GM21381 (cell line): Measurements from ENCODE around the gene TSC1.

Experiments used
- ATAC-seq: cut with Tn5 transposase; IDR thresholded peaks from one replicate; pipeline ENCODE4 v1.9.1; 2021; ENCODE audit warnings: mild to moderate bottlenecking, moderate library complexity; ENCODE audit not compliant: unreplicated experiment

The TSC1 gene

DNA sequence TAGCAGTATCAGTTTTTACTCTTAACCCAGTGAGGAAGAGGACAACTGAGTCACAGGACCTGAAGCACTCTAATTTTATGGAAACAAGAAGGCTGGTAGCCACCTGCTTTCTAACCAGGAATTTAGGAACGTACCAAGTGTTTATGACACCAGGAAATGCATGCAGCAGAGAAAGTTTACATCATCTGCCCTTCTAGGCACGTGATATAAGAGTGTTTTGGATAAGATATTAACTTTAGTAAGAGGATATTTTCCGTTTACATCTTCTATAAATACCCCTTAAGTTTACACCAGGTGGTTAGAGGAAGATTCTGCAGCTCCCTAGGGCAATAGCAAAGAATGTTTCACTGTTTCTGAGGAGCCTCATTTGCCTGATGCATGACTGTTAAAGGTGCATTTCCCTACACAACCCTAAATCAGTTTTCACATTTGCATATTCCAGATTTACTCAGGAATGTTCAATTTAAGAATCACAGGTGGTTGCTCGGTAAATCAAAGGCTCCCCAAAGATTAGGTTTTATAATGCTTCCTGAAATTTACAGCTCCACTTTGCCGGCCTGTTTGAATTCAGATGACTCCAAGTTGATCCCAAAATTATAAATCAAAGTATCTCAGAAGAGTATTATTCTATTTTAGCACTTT is 1.8 kb downstream of the TSC1 start:
- ATAC-seq: no peak

DNA sequence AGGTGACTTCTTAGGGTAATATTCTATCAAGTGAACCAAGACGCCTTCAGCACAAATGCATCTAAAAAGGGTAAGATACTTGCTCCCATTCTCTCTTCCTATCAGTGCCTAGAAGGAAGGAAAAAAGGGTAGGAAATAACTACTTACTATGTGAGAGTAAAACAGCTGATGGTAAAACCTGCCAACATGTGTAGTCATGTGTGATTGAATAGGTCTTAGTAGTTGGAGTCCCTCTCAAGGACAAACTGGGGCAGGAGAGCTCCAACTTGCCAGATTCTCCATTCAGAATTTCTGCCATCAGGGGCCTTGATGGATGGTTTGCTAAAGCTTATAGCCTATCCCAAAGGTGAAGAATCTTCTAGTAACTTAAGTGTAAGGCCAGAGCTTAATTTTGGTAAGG is 5.2 kb downstream of the TSC1 start:
- ATAC-seq: no peak

DNA sequence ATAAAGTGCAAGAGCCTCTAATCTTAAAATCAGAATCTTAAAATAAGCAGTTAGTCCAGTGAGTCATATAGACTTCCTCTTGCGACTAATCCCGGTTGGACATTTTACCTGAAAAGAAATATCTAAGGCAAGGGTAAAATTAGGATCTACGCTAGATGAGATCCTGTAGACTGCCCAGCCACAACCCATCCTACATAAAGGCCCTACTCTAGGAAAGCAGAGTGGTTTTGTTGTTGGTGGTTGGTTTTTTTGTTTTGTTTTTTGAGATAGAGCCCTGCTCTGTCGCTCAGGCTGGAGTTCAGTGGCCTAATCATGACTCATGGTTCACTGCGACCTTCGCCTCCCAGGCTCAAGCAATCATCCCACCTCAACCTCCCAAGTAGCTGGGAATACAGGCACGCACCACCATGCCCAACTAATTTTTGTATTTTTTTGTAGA is 6.9 kb downstream of the TSC1 start:
- no peak for ATAC-seq

DNA sequence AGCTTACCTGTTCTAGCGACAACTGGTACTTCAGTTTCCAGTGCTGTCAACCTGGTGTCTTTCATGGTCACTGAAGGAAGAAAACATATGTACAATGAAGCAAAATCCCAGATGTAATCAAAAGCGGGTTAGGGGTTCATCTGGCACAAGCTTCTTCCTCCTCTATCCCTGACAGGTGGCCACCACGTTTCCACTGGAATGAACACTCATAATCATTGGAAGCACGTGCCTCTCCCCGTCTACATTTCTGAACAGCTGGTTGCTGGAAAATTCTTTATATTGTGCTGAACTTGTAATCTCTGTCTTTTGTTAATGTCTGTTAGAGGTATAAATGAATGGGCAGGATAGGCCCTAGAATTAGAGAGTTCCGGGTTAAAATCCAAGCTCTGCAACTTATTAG is 9.4 kb downstream of the TSC1 start:
- no peak for ATAC-seq

DNA sequence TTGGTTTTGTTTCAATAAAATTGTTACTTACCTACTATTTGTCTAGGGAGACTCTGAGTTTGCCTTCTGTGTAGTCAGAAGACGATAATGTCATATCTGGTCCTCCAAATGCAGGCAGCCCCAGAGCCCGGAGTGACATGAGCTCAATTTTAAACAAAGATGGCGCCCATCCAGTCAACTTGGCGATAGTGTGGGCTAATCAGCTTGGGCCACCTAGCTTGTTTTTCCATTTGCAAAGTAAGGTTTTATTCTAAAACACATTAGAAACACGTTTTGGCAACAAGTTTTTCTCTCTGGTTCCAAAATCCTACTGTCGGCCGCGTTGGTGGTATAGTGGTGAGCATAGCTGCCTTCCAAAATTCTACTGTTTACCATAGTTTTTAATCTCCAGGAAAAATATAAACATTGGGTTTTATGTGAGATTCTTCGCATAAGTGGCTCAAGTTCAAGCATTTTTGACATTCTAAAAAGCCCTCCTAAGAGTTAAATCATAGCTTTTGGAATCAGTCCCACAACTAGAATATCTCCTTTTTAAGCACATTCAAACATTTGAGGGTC is 13.2 kb downstream of the TSC1 start:
- no peak for ATAC-seq

DNA sequence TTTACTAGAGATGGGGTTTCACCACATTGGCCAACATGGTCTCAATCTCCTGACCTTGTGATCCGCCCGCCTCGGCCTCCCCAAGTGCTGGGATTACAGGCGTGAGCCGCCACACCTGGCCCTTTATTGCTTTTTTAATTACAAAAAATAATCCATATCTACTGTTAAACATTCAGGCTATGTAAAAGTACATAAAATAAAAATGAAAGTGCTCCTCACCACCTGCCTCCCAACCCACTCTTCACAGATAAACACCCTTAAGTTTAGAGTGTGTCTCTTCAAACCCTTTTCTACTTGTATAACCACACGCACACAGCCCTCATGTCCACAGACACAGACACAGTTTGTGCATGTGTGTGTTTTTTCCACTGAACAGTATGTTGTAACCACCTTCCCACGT is 16.7 kb downstream of the TSC1 start:
- no peak for ATAC-seq

DNA sequence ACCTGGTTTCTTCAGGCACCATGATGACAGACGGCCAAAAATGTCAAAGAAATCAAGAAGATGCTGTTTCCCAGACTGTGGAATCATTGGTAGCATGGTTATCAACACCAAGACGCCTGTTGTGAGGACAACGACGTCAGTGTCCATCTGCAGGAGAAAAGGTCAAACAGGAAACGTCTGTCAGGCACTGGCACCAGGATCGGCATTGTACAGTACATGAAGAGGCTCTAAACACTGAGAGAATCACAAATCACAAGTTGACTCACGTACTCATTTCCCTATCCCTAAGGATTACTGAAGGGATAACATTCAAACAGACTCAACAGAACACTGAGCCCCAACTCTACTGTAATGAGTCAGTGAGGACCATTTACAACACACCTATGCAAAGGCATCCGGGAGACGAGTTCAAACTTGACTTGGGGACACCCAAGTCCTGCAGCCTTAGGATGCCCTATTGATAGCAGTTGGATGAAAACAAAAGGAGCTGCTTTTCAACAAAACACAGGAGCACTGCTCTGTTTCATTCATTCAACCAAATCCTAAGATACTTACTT is 21.0 kb downstream of the TSC1 start:
- ATAC-seq: no peak

DNA sequence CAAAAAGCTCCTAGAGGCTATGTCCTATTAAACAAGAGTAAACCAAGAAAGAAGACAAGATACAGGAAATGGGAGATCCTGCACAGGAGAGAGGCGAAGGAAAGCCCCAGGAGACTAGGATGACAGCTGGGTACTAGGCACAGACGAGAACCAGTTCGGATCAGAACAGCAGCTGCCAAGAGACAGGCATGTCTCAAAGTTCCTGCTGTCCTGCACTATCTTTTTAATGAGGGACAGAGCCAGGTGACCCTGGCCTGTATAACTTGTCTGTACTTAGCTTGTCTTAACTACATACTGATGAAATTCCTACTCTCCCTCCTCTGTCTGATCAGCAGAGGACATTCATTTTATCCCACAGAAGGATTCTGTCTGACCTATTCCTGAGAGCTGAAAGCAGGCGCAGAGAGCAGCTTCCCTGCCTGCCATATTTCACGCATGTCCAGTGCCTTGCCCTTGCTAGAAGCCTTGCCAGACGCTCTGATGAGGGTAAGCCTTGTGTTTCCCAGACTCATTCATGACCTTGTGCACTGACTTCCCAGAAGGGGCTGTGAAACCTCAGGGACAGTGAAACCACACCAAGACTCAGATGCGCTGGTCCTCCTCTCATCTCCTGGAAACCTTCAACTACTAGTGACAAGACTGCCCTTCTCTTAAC is 24.7 kb downstream of the TSC1 start:
- ATAC-seq: no peak

DNA sequence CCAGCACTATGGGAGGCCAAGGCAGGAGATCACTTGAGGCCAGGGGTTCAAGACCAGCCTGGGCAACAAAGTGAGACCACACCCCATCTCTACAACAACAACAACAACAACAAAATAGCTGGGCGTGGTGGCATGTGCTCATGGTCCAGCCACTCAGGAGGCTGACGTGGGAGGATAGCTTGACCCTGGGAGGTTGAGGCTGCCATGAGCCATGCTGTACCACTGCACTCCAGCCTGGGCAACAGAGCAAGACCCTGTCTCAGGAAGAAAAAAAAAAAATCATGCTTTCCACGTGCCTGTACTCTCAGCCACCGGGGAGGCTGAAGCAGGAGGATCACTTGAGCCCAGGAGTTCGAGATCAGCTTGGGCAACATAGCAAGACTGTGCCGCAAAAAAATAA is 29.5 kb downstream of the TSC1 start:
- ATAC-seq: no peak

DNA sequence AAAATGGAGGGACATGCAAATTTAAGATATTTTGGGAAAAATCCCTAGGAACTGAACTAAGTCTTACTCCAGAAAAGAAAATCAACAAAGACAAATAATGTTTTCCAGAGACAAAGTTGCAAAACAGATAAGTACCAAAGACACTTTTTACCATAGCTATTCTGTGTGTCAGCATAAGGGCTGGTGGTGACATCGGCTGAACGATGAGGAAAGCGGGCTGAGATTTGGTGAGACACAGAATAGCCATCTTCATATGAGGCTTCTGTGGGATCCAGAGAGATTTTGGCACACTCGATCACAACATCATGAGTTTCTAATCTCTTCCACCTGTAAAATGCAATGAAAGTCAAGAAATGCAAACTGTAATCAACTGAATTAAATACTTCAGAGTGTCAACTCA is 32.3 kb downstream of the TSC1 start:
- no peak for ATAC-seq

DNA sequence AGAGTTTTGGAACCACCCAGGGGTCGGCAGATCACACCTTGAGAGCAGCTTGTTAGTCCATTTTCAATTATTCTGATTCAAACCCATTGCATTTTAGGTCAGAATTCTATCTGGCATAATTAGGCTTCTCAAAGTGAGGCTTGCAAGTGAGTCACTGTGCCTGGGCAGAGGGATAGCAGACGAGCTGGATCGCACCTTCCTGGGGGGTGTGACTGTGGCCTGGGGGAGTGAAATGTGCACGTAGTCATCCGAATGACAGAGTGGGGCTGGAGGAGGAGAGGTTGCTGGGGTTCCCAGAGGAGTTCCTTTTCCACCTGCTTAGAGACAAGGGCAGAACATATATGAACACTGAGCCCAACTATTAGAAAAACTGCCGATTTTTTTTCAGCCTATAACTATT is 34.0 kb downstream of the TSC1 start:
- ATAC-seq: no peak

DNA sequence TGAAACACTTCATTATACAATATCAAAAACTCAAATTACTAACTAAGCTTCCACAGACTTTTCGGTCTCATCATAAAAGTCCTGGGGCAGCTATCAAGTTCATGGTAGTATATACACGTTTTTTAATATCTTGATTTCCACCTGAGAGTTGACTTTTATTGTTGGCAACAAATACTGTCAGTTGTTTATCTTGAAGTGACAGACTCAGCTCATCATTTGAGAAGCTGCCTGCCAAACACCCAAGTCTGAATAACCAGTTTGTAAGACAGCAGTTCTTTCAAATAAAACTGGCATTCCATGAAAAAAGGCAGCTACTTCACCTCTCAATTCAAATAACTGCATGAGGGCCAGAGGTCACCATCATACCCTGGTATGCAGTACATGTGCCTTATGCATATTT is 35.1 kb downstream of the TSC1 start:
- no peak for ATAC-seq

DNA sequence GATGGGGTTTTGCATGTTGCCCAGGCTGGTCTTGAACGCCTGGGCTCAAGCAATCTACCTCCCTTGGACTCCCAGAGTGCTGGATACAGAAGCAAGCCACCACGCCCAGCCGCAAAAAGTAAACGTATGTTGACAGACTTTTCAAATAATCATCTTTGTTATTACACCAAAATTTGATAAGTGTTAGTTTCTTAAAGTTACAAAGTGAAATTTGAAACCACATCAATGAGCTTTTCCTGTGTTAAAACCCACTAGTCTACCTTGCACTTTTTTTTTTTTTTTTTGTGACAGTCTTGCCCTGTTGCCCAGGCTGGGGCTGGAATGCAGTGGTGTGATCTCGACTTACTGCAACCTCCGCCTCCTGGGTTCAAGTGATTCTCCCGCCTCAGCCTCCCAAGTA is 35.8 kb downstream of the TSC1 start:
- ATAC-seq: no peak

DNA sequence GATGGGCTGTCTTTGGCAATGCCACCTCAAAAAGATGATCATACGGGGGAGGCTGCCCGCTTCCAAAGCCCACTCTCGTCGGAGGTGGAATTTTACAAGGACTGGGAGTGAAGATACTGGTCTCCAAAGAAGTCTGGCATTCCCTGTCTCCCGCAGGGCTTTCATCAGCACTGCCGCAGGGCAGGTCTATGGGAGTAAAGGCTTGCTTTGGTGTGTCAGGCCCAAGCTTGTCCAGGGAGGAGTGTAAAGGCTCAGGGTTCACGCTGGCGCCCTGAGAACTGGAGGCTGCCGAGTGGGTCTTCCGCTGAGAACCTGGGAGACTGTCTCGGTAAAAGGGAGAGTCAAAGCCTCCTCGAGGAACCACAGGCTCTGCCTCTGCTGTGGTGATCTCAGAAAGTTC is 38.7 kb downstream of the TSC1 start:
- no peak for ATAC-seq

DNA sequence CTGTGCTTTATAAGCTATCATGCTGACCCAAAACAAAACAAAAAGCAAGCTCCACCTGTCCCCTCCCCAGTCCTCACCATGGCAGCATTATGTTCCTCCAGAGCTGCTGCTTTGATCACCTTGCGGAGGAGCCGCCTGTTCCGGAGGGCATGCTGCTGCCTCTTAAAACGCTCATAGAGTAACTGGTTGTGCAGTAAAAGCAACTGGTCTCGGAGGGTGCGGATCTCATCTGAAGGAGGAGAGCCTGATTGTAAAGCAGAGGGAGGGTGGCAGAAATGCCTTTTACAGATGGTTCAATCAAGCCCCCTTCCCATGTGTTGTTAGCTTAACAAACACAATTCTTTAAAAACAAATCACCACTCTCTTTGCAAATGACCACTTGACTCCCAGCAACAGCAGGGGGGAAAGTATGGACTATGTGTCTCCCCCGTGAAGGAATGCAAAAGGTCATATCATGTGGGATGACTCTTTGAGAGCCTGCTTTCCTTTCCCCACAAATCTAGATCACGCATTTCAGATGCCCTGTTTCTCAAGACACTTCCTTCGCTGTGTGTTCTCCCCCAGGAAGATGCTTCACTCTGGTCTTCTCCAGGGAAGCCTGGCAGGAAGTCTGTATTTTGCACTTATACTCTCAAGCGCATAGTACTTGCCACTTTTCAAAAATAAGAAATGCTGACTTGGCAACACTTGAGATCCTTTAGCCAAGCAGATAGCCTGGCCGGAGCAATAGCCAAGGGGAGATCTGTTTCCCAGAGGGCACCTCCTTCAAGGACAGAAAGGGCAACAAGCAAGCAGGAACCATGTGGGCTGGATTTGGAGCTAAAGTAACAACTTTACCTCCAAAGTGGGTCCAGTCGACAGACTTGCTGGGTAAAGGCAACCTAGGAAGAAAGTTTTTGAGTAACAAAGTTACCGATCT is 40.6 kb downstream of the TSC1 start:
- ATAC-seq: no peak

DNA sequence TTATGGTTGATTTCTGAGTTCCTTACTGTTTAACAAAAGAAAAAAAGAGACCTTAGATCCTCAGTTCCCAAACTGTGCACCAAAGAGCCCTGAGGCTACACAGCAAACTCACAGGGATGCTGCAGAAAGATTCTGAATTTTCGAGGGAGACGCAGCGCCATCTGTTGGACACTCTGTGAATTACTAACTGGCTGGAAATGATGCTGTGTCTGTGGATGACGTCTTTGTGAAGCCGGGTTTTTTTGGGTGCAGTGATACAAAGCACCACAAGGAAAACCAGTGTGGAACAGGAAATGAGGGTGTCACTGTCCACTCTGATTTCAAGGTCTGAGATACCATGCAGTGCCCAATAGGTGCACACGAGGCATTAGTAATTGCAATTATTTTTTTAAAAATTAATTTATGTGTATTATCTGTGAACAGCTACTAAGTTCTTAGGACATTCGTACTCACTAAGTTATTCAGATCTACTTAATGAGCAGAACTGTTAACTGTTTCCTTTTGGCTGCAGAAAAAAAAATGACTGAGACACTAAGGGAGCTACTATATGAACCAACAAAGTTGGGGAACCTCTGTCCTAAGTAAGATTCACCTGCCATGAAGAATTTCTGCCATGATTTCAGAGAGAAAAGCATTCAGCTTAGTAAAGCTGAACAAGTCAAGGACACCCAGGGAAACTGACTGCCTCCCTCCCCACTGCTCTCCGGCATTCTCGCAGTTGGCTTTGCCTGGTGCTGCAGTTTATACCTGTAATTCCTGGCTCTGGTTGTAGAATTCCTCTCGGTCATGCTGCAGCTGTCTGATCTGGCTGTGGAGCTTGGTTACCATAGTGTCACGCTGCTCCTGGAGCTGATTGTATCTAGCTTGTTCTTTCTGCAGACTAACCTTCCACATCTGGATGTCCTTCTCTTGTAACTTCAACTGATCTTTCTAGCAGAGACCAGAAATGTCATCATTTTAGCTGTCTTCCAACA is 42.3 kb downstream of the TSC1 start:
- no peak for ATAC-seq

DNA sequence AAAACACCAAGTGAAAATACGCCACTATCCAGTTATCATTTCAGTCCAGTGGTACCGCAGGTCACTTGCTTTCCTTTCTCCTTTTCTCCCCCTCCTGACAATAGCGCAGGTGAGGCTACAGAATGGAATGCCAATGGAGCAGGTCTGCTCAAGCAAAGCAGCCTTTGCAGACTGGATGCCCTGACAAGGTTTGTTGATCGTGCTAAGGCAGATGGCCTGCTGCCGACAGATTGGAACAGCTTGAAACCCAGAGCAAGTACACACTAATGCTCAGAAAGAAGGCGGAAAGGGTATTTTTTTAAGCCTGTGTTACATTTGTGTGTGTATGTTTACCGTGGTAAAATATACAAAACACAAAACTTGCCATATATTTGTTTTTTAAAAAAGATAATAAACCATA is 46.4 kb downstream of the TSC1 start:
- no peak for ATAC-seq

DNA sequence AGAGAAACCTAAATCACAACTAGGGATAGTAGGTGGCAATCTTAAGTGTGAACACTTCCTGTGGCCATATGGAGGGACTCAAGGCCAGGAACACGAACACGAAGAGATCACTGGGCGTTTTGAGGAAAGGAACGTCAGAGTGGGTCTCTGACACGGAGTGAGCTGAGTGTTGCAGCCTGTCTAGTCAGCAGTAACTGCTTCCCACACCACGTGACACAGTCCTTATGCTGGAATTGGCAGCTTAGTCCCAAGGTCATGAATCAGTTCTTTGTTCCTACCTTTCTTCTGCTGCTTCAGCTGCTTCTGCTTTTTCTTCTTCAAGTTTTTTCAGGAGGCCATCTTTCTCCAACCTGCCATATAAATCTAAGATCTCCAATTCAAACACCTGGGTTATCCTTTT is 47.5 kb downstream of the TSC1 start:
- no peak for ATAC-seq

DNA sequence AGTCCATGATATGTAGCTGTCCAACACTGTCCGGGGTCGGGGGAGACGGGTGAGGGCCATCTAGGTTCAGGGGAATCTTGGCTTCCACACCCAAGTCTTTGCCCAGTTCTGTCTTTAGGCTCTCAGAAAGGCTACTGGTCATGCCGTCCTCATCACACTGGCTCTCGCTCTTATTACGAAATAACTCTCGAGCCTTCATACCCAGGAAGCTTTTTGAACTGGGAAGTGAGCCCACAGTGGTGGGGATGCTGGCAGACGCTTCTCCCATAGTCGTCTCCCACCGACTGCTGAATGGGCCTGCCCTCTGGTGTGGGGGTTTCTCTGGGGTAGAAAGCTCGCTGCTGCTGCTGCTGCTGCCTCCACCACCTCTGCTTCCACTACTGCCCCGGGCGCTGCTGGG is 48.2 kb downstream of the TSC1 start:
- ATAC-seq: no peak
